Mucosa of descending colon (tissue), 3 donors: ENCODE data around the gene AACS. TPM values are rescaled to one million over a fixed set of nuclear protein-coding genes. Genes with fewer than 3 reads are reported as not detected.

Source experiments
- ATAC-seq: fragments of 200-7000 bp; cut with Tn5 transposase; one replicate; pipeline ENCODE4 v1.9.1; 2020; ENCODE audit warnings: mild to moderate bottlenecking, moderate library complexity
- DNase-seq, 3 donors: peaks; one replicate each; pipeline ENCODE4 v3.0.0-alpha.2; 2020
- H3K36me3 ChIP-seq: fragments of 200-600 bp; one replicate; pipeline ENCODE4 v1.8.0; 2021; ENCODE audit warnings: low read depth, mild to moderate bottlenecking
- H3K4me1 ChIP-seq: fragments of 200-600 bp; one replicate; pipeline ENCODE4 v1.8.0; 2021; ENCODE audit warnings: low read depth, mild to moderate bottlenecking
- H3K4me3 ChIP-seq: fragments of 200-600 bp; one replicate; pipeline ENCODE4 v1.8.0; 2021; ENCODE audit warnings: mild to moderate bottlenecking
- H3K9me3 ChIP-seq: fragments of 200-600 bp; one replicate; pipeline ENCODE4 v1.8.0; 2021; ENCODE audit warnings: mild to moderate bottlenecking
- CTCF ChIP-seq: fragments of 200-600 bp; IDR thresholded peaks from one replicate; pipeline ENCODE4 v1.8.0; 2022; ENCODE audit warnings: antibody characterized with exemption, mild to moderate bottlenecking
- intact Hi-C, 2 donors: fragments of 100-400 bp; cut with DNase I in 1 of 2; cut with micrococcal nuclease in 1 of 2; formaldehyde crosslinking; loops; one replicate each; pipeline versions ENCODE4 v1.11.0 to v1.11.1; 2022; cut with DNase I, micrococcal nuclease
- total RNA-seq, 3 donors: library from RNA; stranded (reverse); fragmentation: NEBNext Ultra II Directional in 2 of 3; extraction: Animal tissue kit (Norgen Biotek cat#: 25700) in 2 of 3; gene quantifications; one replicate each; pipeline versions ENCODE4 v1.2.1 to v1.2.4, GENCODE V29; 2021 to 2023
- donor health status: DM: no; HTN: no; CAD: no; lungs with moderate emphysema.
- donor health status: DM: no; HTN: no; CAD: no.
- donor health status: DM: no; HTN: yes; CAD: no.

AACS gene
- total RNA-seq, 3 donors from 2014 or later, result 29.0 to 58.4 (median 39.0) TPM

- no peak for TF ChIP-seq CTCF
- intact Hi-C loops, result no loop called here
- no peak for DNase-seq
These were observed 96.4 kb downstream of the AACS start for GRCh38 chr12:125161712-125162022.

GRCh38 chr12:125162489-125163028 lies 97.3 kb downstream of the AACS start:
- Histone ChIP-seq H3K36me3 (no peaks in the 10 kb centered on the region), H3K9me3 (no peaks in the 10 kb centered on the region), H3K4me3 (no peak overlapping the region), H3K4me1 (no peaks in the 10 kb centered on the region)
- intact Hi-C loops, result no loop called here
- ATAC-seq (no peak), DNase-seq (no peak)
- TF ChIP-seq CTCF, result no peak

More at GRCh38 chr12:125161712-125162022, 96.4 kb downstream of the AACS start:
- H3K9me3 ChIP-seq, result no peaks in the 10 kb centered on the region
- no peak for ATAC-seq
- no peaks in the 10 kb centered on the region for H3K36me3 ChIP-seq
- no peaks in the 10 kb centered on the region for H3K4me1 ChIP-seq
- no peak overlapping the region for H3K4me3 ChIP-seq

DNA sequence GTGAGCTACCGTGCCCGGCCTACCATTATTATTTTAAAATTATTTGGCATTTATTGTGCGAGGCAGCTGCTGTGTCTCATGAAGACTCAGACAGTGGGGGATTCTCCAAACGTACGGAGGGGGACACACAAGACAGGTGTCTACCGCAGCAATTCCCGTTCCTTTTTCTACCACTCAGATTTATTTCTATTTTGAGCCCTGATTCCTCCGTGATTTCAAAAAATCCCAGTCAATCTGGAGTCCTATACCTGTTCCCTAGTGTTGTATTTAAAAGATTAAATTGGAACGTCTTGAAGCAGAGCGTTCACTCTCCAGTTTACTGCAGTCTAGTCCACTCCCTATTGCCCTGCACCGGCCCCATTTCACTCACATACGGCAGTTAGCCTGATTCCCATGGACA lies 97.9 kb downstream of the AACS start:
- TF ChIP-seq CTCF, result no peak
- intact Hi-C loops, result no loop called here
- ATAC-seq, result no peak
- Histone ChIP-seq H3K4me3 (no peak overlapping the region), H3K4me1 (no peaks in the 10 kb centered on the region), H3K9me3 (no peaks in the 10 kb centered on the region), H3K36me3 (no peaks in the 10 kb centered on the region)
- DNase-seq, result no peak

- H3K4me3 ChIP-seq, result no peak overlapping the region
- intact Hi-C loops, result no loop called here
- TF ChIP-seq CTCF, result no peak
These were observed 99.3 kb downstream of the AACS start for GRCh38 chr12:125164541-125164940.

GRCh38 chr12:125166041-125166440 lies 100.8 kb downstream of the AACS start:
- H3K36me3 ChIP-seq, result no peaks in the 10 kb centered on the region
- ATAC-seq (no peak), DNase-seq (no peak)
- no peak overlapping the region for H3K4me3 ChIP-seq
- no peaks in the 10 kb centered on the region for H3K9me3 ChIP-seq
- intact Hi-C loops, result no loop called here
- TF ChIP-seq CTCF, result no peak
- H3K4me1 ChIP-seq, result no peaks in the 10 kb centered on the region

More at GRCh38 chr12:125164541-125164940, 99.3 kb downstream of the AACS start:
- Histone ChIP-seq H3K9me3 (no peaks in the 10 kb centered on the region), H3K36me3 (no peaks in the 10 kb centered on the region), H3K4me1 (no peaks in the 10 kb centered on the region)
- DNase-seq (no peak), ATAC-seq (no peak)

DNA sequence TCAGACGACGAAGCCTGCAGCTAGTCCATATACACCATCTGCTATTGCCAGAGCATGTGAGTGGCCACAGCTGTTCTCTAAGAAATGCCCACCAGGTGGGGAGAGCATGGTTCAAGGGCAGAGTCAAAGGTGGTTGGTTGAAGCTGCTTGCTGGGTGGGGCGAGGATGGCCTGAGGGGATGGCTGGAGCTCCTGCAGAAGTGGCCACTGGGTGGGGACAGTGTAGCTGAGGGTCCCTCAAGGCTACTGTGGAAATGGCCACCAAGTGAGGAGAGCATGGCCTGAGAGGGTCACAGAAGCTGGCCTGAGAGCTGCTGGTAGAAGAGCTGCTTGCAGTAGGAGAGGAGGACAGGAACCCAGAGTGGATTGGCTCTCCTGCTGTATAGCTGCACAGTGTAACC lies 102.4 kb downstream of the AACS start:
- ATAC-seq (no peak), DNase-seq (no peak)
- Histone ChIP-seq H3K4me1 (no peaks in the 10 kb centered on the region), H3K4me3 (no peak overlapping the region), H3K9me3 (no peaks in the 10 kb centered on the region), H3K36me3 (no peaks in the 10 kb centered on the region)
- intact Hi-C loops, result no loop called here
- no peak for TF ChIP-seq CTCF
